Measurements from ENCODE around the gene GRIN3B. TPM values are rescaled to one million over a fixed set of nuclear protein-coding genes. Genes with fewer than 3 reads are reported as not detected.
A peak's percentile ranks its signal among the peaks of the same experiment; 100 is the strongest.

GRIN3B gene
- total and polyA plus RNA-seq, 9 of the 15 experiments (the other 6 are each of a cell fraction or from before 2014, with no cell fraction given): 0.06 to 0.95 (median 0.19) TPM; not detected in 6

- Histone ChIP-seq H3K4me1 (replicated peaks in 1 of 2; ENCODE audit: control insufficient read depth in 2 of 2, insufficient read depth in 2 of 2, low read length in 2 of 2) (peaks cover 0 to 41% of the 10 kb centered on the region in 2 experiments; a peak in 2 of 5 replicates), H3K9me3 (replicated peaks; ENCODE audit: control insufficient read depth, insufficient read depth, low read depth, low read length) (no peaks in the 10 kb centered on the region), H3K27me3 (ENCODE audit: control insufficient read depth in 2 of 2, insufficient read depth in 2 of 2, low read length in 2 of 2) (no peaks in the 10 kb centered on the region), H2AFZ (ENCODE audit: low read depth, low read length) (no peak overlapping the region), H3K4me3 (no peak overlapping the region), H3K79me2 (ENCODE audit: control insufficient read depth, insufficient read depth, low read length) (no peaks in the 10 kb centered on the region), H4K20me1 (replicated peaks; ENCODE audit: control insufficient read depth, insufficient read depth, low read length) (0 out of 2 replicates have a peak, but pooled peaks cover 4% of the 10 kb centered on the region), H3K36me3 (ENCODE audit: control insufficient read depth, insufficient read depth, low read length) (peaks cover 76% of the 10 kb centered on the region), H3K27ac (ENCODE audit: extremely low read depth, low read depth, low read length) (no peak overlapping the region), H3K9ac (ENCODE audit: insufficient read depth in 1 of 2, low read depth in 2 of 2, low read length in 2 of 2) (no peak overlapping the region), H3K9me1 (ENCODE audit: control insufficient read depth, insufficient read depth, low read length) (no peaks in the 10 kb centered on the region), H3K4me2 (ENCODE audit: insufficient read depth, low read length) (no peak overlapping the region)
- FAIRE-seq: no peak
- POLR2A ChIA-PET: interaction anchor here (0.6 to 1.1 kb wide), 4 partner anchors 10 to 162 kb away, joined by 3 to 4 read pairs (median 4); partner anchors contain the start of gene RNU6-2
- intact Hi-C loops (cut with micrococcal nuclease) (no loop called here), in situ Hi-C loops (cut with MboI) (no loop called here)
- DNase-seq (ENCODE audit: extremely low read depth in 1 of 4, low spot score in 3 of 4): no peak
- no peak for ATAC-seq
- 77% methylated on average over 4 of the region's 5 CpGs for WGBS (ENCODE audit: insufficient coverage, low coverage, missing lambda C conversion rate)
- CTCF ChIA-PET (ENCODE audit: low intra/inter-chr PET ratio): no interaction called here
- no TSS peak for BruUV-seq (replicated peaks)
- TF ChIP-seq SIRT6 (IDR thresholded peaks at IDR 0.05; ENCODE audit: low read depth, low read length) (no peak), ZNF764 (CRISPR knock-in tag; IDR thresholded peaks at IDR 0.05; ENCODE audit: low read depth) (no peak), SUPT5H (IDR thresholded peaks at IDR 0.05) (no peak), PHTF2 (CRISPR knock-in tag; IDR thresholded peaks at IDR 0.05) (no peak), BACH1 (tag; IDR thresholded peaks at IDR 0.05) (no peak), CBX8 (IDR thresholded peaks at IDR 0.05; ENCODE audit: borderline replicate concordance, extremely low read depth, low read depth, low read length, poor library complexity, severe bottlenecking) (no peak), CSDE1 (IDR thresholded peaks at IDR 0.05) (no peak), CBX2 (IDR thresholded peaks at IDR 0.05; ENCODE audit: insufficient read depth, low read length, poor library complexity, severe bottlenecking) (no peak)
Measured at GRCh38 chr19:1058112-1058511, 57.9 kb downstream of the GRIN3B start.

Small RNAs within 50 kb of the gene (small RNA-seq; reads per million reads assigned to genes)
- gene RNU6-2: 1.3 reads per million, percentile 69 among the genes with 10 or more reads in this experiment

Other genes with a start within 250 kb of the GRIN3B start
Only the 7 nearest of the 25 such genes appear.
- 55.2 and 62.0 TPM in 2 replicates for gene ARID3A, start 74.4 kb upstream of the GRIN3B start, total RNA-seq (2014; rRNA removed)
- gene ARID3A, start 74.4 kb upstream of the GRIN3B start, total RNA-seq (2014; rRNA removed; fragmentation: Illumina TruSeq; extraction: Trizol): 14.8 and 16.4 TPM in 2 replicates
- gene ARID3A, start 74.4 kb upstream of the GRIN3B start, total RNA-seq (2015; rRNA removed; fragmentation: Illumina TruSeq; extraction: Trizol): 39.0 and 41.3 TPM in 2 replicates
- 97.2 and 118 TPM in 2 replicates for gene ARID3A, start 74.4 kb upstream of the GRIN3B start, total RNA-seq (2021)
- gene ARID3A, start 74.4 kb upstream of the GRIN3B start, polyA plus RNA-seq (2011; rRNA removed): 27.9 and 44.1 TPM in 2 replicates
- gene ARID3A, start 74.4 kb upstream of the GRIN3B start, polyA plus RNA-seq (2014; fragmentation: Illumina TruSeq; extraction: Trizol): 31.2 and 62.4 TPM in 2 replicates
- gene ARID3A, start 74.4 kb upstream of the GRIN3B start, polyA plus RNA-seq (2014; fragmentation: Nextera tagmentation; extraction: Ambion mirVana): 1 to 10 TPM; 1.4 to 2.0 TPM
- gene ARID3A, start 74.4 kb upstream of the GRIN3B start, polyA plus RNA-seq (2014; rRNA removed): 31.0 and 46.7 TPM in 2 replicates
- 181 and 210 TPM in 2 replicates for gene WDR18, start 16.1 kb upstream of the GRIN3B start, total RNA-seq (2014; rRNA removed)
- 13.0 and 15.5 TPM in 2 replicates for gene WDR18, start 16.1 kb upstream of the GRIN3B start, total RNA-seq (2014; rRNA removed; fragmentation: Illumina TruSeq; extraction: Trizol)
- 37.6 and 45.0 TPM in 2 replicates for gene WDR18, start 16.1 kb upstream of the GRIN3B start, total RNA-seq (2015; rRNA removed; fragmentation: Illumina TruSeq; extraction: Trizol)
- 128 and 134 TPM in 2 replicates for gene WDR18, start 16.1 kb upstream of the GRIN3B start, total RNA-seq (2021)
- 30.1 and 47.8 TPM in 2 replicates for gene WDR18, start 16.1 kb upstream of the GRIN3B start, polyA plus RNA-seq (2011; rRNA removed)
- 16.3 and 52.9 TPM in 2 replicates for gene WDR18, start 16.1 kb upstream of the GRIN3B start, polyA plus RNA-seq (2014; fragmentation: Illumina TruSeq; extraction: Trizol)
- gene WDR18, start 16.1 kb upstream of the GRIN3B start, polyA plus RNA-seq (2014; fragmentation: Nextera tagmentation; extraction: Ambion mirVana): 1 to 10 TPM in 1 of 2 experiments, under 1 TPM in 1; 0.65 to 1.1 TPM
- 106 and 130 TPM in 2 replicates for gene WDR18, start 16.1 kb upstream of the GRIN3B start, polyA plus RNA-seq (2014; rRNA removed)
- 135 and 169 TPM in 2 replicates for gene TMEM259, start 20.7 kb downstream of the GRIN3B start, total RNA-seq (2014; rRNA removed)
- 13.4 and 18.5 TPM in 2 replicates for gene TMEM259, start 20.7 kb downstream of the GRIN3B start, total RNA-seq (2014; rRNA removed; fragmentation: Illumina TruSeq; extraction: Trizol)
- 59.7 and 60.9 TPM in 2 replicates for gene TMEM259, start 20.7 kb downstream of the GRIN3B start, total RNA-seq (2015; rRNA removed; fragmentation: Illumina TruSeq; extraction: Trizol)
- 176 and 193 TPM in 2 replicates for gene TMEM259, start 20.7 kb downstream of the GRIN3B start, total RNA-seq (2021)
- gene TMEM259, start 20.7 kb downstream of the GRIN3B start, polyA plus RNA-seq (2011; rRNA removed): 83.2 and 158 TPM in 2 replicates
- 63.6 and 79.5 TPM in 2 replicates for gene TMEM259, start 20.7 kb downstream of the GRIN3B start, polyA plus RNA-seq (2014; fragmentation: Illumina TruSeq; extraction: Trizol)
- gene TMEM259, start 20.7 kb downstream of the GRIN3B start, polyA plus RNA-seq (2014; fragmentation: Nextera tagmentation; extraction: Ambion mirVana): under 1 TPM; 0.52 to 0.57 TPM
- gene TMEM259, start 20.7 kb downstream of the GRIN3B start, polyA plus RNA-seq (2014; rRNA removed): 225 and 231 TPM in 2 replicates
- gene RNU6-2, start 21.1 kb downstream of the GRIN3B start, total RNA-seq (2014; rRNA removed): not detected in 2 replicates
- not detected in 2 replicates for gene RNU6-2, start 21.1 kb downstream of the GRIN3B start, total RNA-seq (2014; rRNA removed; fragmentation: Illumina TruSeq; extraction: Trizol)
- gene RNU6-2, start 21.1 kb downstream of the GRIN3B start, total RNA-seq (2015; rRNA removed; fragmentation: Illumina TruSeq; extraction: Trizol): not detected in 2 replicates
- gene RNU6-2, start 21.1 kb downstream of the GRIN3B start, total RNA-seq (2021): not detected in 2 replicates
- gene RNU6-2, start 21.1 kb downstream of the GRIN3B start, polyA plus RNA-seq (2011; rRNA removed): not detected in 2 replicates
- not detected in 2 replicates for gene RNU6-2, start 21.1 kb downstream of the GRIN3B start, polyA plus RNA-seq (2014; fragmentation: Illumina TruSeq; extraction: Trizol)
- gene RNU6-2, start 21.1 kb downstream of the GRIN3B start, polyA plus RNA-seq (2014; fragmentation: Nextera tagmentation; extraction: Ambion mirVana): not detected
- not detected in 2 replicates for gene RNU6-2, start 21.1 kb downstream of the GRIN3B start, polyA plus RNA-seq (2014; rRNA removed)
- gene CNN2, start 26.2 kb downstream of the GRIN3B start, total RNA-seq (2014; rRNA removed): 82.3 and 124 TPM in 2 replicates
- 33.7 and 45.6 TPM in 2 replicates for gene CNN2, start 26.2 kb downstream of the GRIN3B start, total RNA-seq (2014; rRNA removed; fragmentation: Illumina TruSeq; extraction: Trizol)
- 52.7 and 54.9 TPM in 2 replicates for gene CNN2, start 26.2 kb downstream of the GRIN3B start, total RNA-seq (2015; rRNA removed; fragmentation: Illumina TruSeq; extraction: Trizol)
- gene CNN2, start 26.2 kb downstream of the GRIN3B start, total RNA-seq (2021): 161 and 174 TPM in 2 replicates
- gene CNN2, start 26.2 kb downstream of the GRIN3B start, polyA plus RNA-seq (2011; rRNA removed): 36.4 and 61.3 TPM in 2 replicates
- 123 and 158 TPM in 2 replicates for gene CNN2, start 26.2 kb downstream of the GRIN3B start, polyA plus RNA-seq (2014; fragmentation: Illumina TruSeq; extraction: Trizol)
- 10 to 100 TPM; 12.1 to 12.8 TPM for gene CNN2, start 26.2 kb downstream of the GRIN3B start, polyA plus RNA-seq (2014; fragmentation: Nextera tagmentation; extraction: Ambion mirVana)
- 71.3 and 73.3 TPM in 2 replicates for gene CNN2, start 26.2 kb downstream of the GRIN3B start, polyA plus RNA-seq (2014; rRNA removed)
- 31.4 and 45.4 TPM in 2 replicates for gene ABCA7, start 39.7 kb downstream of the GRIN3B start, total RNA-seq (2014; rRNA removed)
- 8.9 and 12.7 TPM in 2 replicates for gene ABCA7, start 39.7 kb downstream of the GRIN3B start, total RNA-seq (2014; rRNA removed; fragmentation: Illumina TruSeq; extraction: Trizol)
- gene ABCA7, start 39.7 kb downstream of the GRIN3B start, total RNA-seq (2015; rRNA removed; fragmentation: Illumina TruSeq; extraction: Trizol): 19.1 and 22.8 TPM in 2 replicates
- gene ABCA7, start 39.7 kb downstream of the GRIN3B start, total RNA-seq (2021): 90.0 and 96.1 TPM in 2 replicates
- gene ABCA7, start 39.7 kb downstream of the GRIN3B start, polyA plus RNA-seq (2011; rRNA removed): 32.6 and 52.0 TPM in 2 replicates
- gene ABCA7, start 39.7 kb downstream of the GRIN3B start, polyA plus RNA-seq (2014; fragmentation: Illumina TruSeq; extraction: Trizol): 31.2 and 32.6 TPM in 2 replicates
- gene ABCA7, start 39.7 kb downstream of the GRIN3B start, polyA plus RNA-seq (2014; fragmentation: Nextera tagmentation; extraction: Ambion mirVana): 1 to 10 TPM; 2.3 to 3.0 TPM
- 73.5 and 94.1 TPM in 2 replicates for gene ABCA7, start 39.7 kb downstream of the GRIN3B start, polyA plus RNA-seq (2014; rRNA removed)
- gene ARHGAP45, start 66.7 kb downstream of the GRIN3B start, total RNA-seq (2014; rRNA removed): 22.1 and 31.1 TPM in 2 replicates
- gene ARHGAP45, start 66.7 kb downstream of the GRIN3B start, total RNA-seq (2014; rRNA removed; fragmentation: Illumina TruSeq; extraction: Trizol): 1.0 and 1.8 TPM in 2 replicates
- 4.2 and 6.0 TPM in 2 replicates for gene ARHGAP45, start 66.7 kb downstream of the GRIN3B start, total RNA-seq (2015; rRNA removed; fragmentation: Illumina TruSeq; extraction: Trizol)
- 18.0 and 19.9 TPM in 2 replicates for gene ARHGAP45, start 66.7 kb downstream of the GRIN3B start, total RNA-seq (2021)
- gene ARHGAP45, start 66.7 kb downstream of the GRIN3B start, polyA plus RNA-seq (2011; rRNA removed): 4.4 and 7.6 TPM in 2 replicates
- 1.9 and 6.9 TPM in 2 replicates for gene ARHGAP45, start 66.7 kb downstream of the GRIN3B start, polyA plus RNA-seq (2014; fragmentation: Illumina TruSeq; extraction: Trizol)
- gene ARHGAP45, start 66.7 kb downstream of the GRIN3B start, polyA plus RNA-seq (2014; fragmentation: Nextera tagmentation; extraction: Ambion mirVana): under 1 TPM; 0.08 to 0.63 TPM
- gene ARHGAP45, start 66.7 kb downstream of the GRIN3B start, polyA plus RNA-seq (2014; rRNA removed): 16.3 and 20.2 TPM in 2 replicates

All from K562 (cell line).